ENCODE measurements around the gene AUTS2.

The AUTS2 gene

DNA sequence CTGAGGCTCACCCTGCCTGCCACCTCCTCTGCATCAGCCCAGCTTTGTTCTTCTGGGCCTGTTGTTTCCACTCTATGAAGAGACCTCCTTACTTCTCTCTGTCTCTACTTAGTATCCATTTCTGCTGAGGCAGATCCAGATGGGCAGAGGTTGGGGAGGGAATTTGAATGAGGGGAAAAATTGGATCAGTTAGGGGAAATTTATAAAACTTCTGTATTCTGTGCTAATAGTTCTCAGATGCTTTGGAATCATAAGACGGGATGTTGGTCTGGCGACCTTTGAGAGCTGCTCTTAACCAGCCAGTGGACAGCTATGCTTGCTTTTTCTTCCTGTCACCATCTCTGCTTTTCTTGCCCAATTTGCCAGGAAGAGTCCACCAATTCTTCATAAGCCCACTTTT lies 55.5 kb downstream of the AUTS2 start:
- Histone ChIP-seq H3K27me3 (ENCODE audit: control insufficient read depth in 1 of 2, insufficient read depth in 2 of 2, low read length in 2 of 2) (no peaks in the 10 kb centered on the region), H3K27ac (ENCODE audit: low read depth, low read length) (no peak overlapping the region), H3K4me1 (ENCODE audit: control insufficient read depth in 1 of 2, insufficient read depth in 2 of 2, low read length in 2 of 2) (peaks cover 0 to 6% of the 10 kb centered on the region in 2 donors), H3K9ac (ENCODE audit: low read depth in 1 of 2, low read length in 2 of 2) (no peak overlapping the region), H3K9me3 (ENCODE audit: control insufficient read depth in 1 of 2, low read length in 2 of 2) (no peaks in the 10 kb centered on the region), H3K4me3 (ENCODE audit: low read depth in 1 of 2, low read length in 2 of 2) (no peak overlapping the region), H3K36me3 (ENCODE audit: control insufficient read depth in 1 of 2, insufficient read depth in 2 of 2, low read length in 2 of 2) (no peaks in the 10 kb centered on the region)

DNA sequence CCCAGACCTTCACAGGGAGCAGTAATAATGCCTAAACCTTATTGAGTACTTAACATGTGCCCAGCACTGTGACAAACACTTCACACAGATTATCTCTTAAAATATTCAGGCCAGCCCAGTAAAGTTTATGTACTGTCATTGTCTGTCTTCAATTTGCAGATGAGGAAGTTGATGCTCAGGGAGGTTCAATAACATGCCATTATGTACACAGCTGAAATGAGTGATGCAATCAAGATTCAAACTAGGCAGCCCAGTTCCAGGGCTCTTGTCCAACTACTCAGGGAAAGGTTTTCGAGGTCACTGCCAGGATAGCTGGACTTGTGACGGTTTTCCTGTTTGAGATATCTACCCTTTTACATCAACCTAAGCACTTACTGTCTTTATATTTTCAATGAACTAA lies 56.1 kb downstream of the AUTS2 start:
- Histone ChIP-seq H3K9ac (ENCODE audit: low read depth in 1 of 2, low read length in 2 of 2) (no peak overlapping the region), H3K27me3 (ENCODE audit: control insufficient read depth in 1 of 2, insufficient read depth in 2 of 2, low read length in 2 of 2) (no peaks in the 10 kb centered on the region), H3K36me3 (ENCODE audit: control insufficient read depth in 1 of 2, insufficient read depth in 2 of 2, low read length in 2 of 2) (no peaks in the 10 kb centered on the region), H3K27ac (ENCODE audit: low read depth, low read length) (no peak overlapping the region), H3K9me3 (ENCODE audit: control insufficient read depth in 1 of 2, low read length in 2 of 2) (no peaks in the 10 kb centered on the region), H3K4me3 (ENCODE audit: low read depth in 1 of 2, low read length in 2 of 2) (no peak overlapping the region), H3K4me1 (ENCODE audit: control insufficient read depth in 1 of 2, insufficient read depth in 2 of 2, low read length in 2 of 2) (peaks cover 0 to 6% of the 10 kb centered on the region in 2 donors)

- Histone ChIP-seq H3K9ac (ENCODE audit: low read depth in 1 of 2, low read length in 2 of 2) (no peak overlapping the region), H3K9me3 (ENCODE audit: control insufficient read depth in 1 of 2, low read length in 2 of 2) (no peaks in the 10 kb centered on the region), H3K27me3 (ENCODE audit: control insufficient read depth in 1 of 2, insufficient read depth in 2 of 2, low read length in 2 of 2) (no peaks in the 10 kb centered on the region), H3K27ac (ENCODE audit: low read depth, low read length) (no peak overlapping the region), H3K4me3 (ENCODE audit: low read depth in 1 of 2, low read length in 2 of 2) (no peak overlapping the region), H3K36me3 (ENCODE audit: control insufficient read depth in 1 of 2, insufficient read depth in 2 of 2, low read length in 2 of 2) (no peaks in the 10 kb centered on the region), H3K4me1 (ENCODE audit: control insufficient read depth in 1 of 2, insufficient read depth in 2 of 2, low read length in 2 of 2) (peaks cover 0 to 6% of the 10 kb centered on the region in 2 donors)
Observed at GRCh38 chr7:69654849-69655707, 56.8 kb downstream of the AUTS2 start.

DNA sequence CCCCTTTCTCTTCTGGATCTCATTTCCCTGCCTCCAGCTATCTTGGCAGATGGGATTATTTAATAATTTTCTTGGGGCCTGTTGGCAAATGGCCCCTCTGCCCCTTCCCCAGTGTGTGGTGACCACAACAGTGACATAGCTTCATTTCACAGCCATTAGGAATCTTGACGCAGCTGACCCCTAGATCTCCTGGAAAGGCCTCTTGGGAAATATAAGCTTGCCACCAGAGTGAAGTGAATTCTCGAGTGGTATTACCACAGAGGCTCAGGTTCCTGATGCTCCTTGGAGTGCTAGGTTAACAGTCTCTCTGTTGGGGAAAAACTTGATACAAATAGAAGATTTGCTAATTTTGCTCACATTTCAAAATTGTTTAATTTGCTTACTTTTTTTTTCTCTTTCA lies 57.8 kb downstream of the AUTS2 start:
- H3K27me3 ChIP-seq (ENCODE audit: control insufficient read depth in 1 of 2, insufficient read depth in 2 of 2, low read length in 2 of 2) = no peaks in the 10 kb centered on the region
- H3K9ac ChIP-seq (ENCODE audit: low read depth in 1 of 2, low read length in 2 of 2) = no peak overlapping the region
- H3K4me3 ChIP-seq (ENCODE audit: low read depth in 1 of 2, low read length in 2 of 2) = no peak overlapping the region
- no peaks in the 10 kb centered on the region for H3K9me3 ChIP-seq (ENCODE audit: control insufficient read depth in 1 of 2, low read length in 2 of 2)
- no peak overlapping the region for H3K27ac ChIP-seq (ENCODE audit: low read depth, low read length)
- H3K4me1 ChIP-seq (ENCODE audit: control insufficient read depth in 1 of 2, insufficient read depth in 2 of 2, low read length in 2 of 2) = peaks cover 0 to 6% of the 10 kb centered on the region in 2 donors
- H3K36me3 ChIP-seq (ENCODE audit: control insufficient read depth in 1 of 2, insufficient read depth in 2 of 2, low read length in 2 of 2) = no peaks in the 10 kb centered on the region

DNA sequence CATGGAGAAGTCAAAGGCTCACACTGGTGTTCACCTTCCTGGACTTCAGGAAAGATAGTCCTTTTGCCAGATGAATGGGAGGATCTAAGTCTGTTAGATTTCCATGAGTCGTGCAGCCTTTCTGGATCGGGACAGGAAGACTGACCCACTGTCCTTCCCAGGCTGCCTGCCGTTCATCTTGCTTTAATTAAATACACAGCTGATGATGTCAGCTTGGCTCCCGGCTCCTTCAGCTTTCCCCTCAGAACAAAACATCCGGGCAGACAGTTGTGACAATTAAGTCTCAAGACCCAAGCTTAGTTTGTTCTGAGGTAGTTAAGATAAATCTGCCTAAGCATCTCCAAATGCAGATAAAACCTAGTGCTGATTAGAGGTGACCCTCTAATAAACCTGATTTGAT lies 58.6 kb downstream of the AUTS2 start:
- Histone ChIP-seq H3K27ac (ENCODE audit: low read depth, low read length) (no peak overlapping the region), H3K9ac (ENCODE audit: low read depth in 1 of 2, low read length in 2 of 2) (no peak overlapping the region), H3K9me3 (ENCODE audit: control insufficient read depth in 1 of 2, low read length in 2 of 2) (no peaks in the 10 kb centered on the region), H3K4me1 (ENCODE audit: control insufficient read depth in 1 of 2, insufficient read depth in 2 of 2, low read length in 2 of 2) (peaks cover 0 to 6% of the 10 kb centered on the region in 2 donors), H3K36me3 (ENCODE audit: control insufficient read depth in 1 of 2, insufficient read depth in 2 of 2, low read length in 2 of 2) (no peaks in the 10 kb centered on the region), H3K4me3 (ENCODE audit: low read depth in 1 of 2, low read length in 2 of 2) (no peak overlapping the region), H3K27me3 (ENCODE audit: control insufficient read depth in 1 of 2, insufficient read depth in 2 of 2, low read length in 2 of 2) (no peaks in the 10 kb centered on the region)

DNA sequence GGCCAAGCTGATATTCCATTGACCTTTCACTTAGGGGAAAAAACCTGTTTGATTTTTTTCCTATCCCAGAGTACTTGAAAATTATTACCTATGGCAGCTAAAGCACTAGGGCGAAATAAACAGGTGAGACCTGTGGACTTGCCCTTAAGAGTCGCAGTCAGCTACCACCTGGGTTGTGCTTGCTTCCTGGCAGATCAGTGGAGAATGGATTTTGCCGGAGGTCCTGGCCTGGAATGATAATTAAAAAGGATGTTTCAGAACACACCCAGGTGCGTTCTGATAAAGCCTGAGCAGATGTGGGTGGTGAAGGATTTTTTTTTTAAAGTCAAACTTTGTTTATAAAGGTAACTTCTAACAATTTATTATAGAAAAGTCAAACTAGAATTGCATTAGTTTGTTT lies 59.1 kb downstream of the AUTS2 start:
- Histone ChIP-seq H3K27me3 (ENCODE audit: control insufficient read depth in 1 of 2, insufficient read depth in 2 of 2, low read length in 2 of 2) (no peaks in the 10 kb centered on the region), H3K27ac (ENCODE audit: low read depth, low read length) (no peak overlapping the region), H3K36me3 (ENCODE audit: control insufficient read depth in 1 of 2, insufficient read depth in 2 of 2, low read length in 2 of 2) (no peaks in the 10 kb centered on the region), H3K9ac (ENCODE audit: low read depth in 1 of 2, low read length in 2 of 2) (no peak overlapping the region), H3K4me1 (ENCODE audit: control insufficient read depth in 1 of 2, insufficient read depth in 2 of 2, low read length in 2 of 2) (peaks cover 0 to 6% of the 10 kb centered on the region in 2 donors), H3K9me3 (ENCODE audit: control insufficient read depth in 1 of 2, low read length in 2 of 2) (no peaks in the 10 kb centered on the region), H3K4me3 (ENCODE audit: low read depth in 1 of 2, low read length in 2 of 2) (no peak overlapping the region)

DNA sequence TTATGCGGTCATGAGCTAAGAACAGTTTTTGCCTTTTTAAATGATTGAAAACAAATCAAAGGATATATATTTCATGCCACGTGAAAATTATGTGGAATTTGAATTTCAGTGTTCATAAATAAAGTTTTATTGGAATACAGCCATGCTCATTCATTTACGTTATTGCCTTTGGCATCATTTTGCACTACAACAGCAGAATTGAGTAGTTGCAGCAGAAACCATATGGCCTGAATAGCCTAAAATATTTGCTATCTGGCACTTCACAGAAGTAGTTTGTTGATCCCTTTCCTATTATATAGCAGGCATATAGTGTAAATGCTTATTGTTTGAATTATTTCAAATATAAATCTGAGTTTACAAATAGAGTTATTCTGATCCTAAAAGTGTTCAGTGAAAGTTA lies 59.7 kb downstream of the AUTS2 start:
- Histone ChIP-seq H3K9me3 (ENCODE audit: control insufficient read depth in 1 of 2, low read length in 2 of 2) (no peaks in the 10 kb centered on the region), H3K4me3 (ENCODE audit: low read depth in 1 of 2, low read length in 2 of 2) (no peak overlapping the region), H3K27ac (ENCODE audit: low read depth, low read length) (no peak overlapping the region), H3K9ac (ENCODE audit: low read depth in 1 of 2, low read length in 2 of 2) (no peak overlapping the region), H3K36me3 (ENCODE audit: control insufficient read depth in 1 of 2, insufficient read depth in 2 of 2, low read length in 2 of 2) (no peaks in the 10 kb centered on the region), H3K4me1 (ENCODE audit: control insufficient read depth in 1 of 2, insufficient read depth in 2 of 2, low read length in 2 of 2) (peaks cover 0 to 6% of the 10 kb centered on the region in 2 donors), H3K27me3 (ENCODE audit: control insufficient read depth in 1 of 2, insufficient read depth in 2 of 2, low read length in 2 of 2) (no peaks in the 10 kb centered on the region)

DNA sequence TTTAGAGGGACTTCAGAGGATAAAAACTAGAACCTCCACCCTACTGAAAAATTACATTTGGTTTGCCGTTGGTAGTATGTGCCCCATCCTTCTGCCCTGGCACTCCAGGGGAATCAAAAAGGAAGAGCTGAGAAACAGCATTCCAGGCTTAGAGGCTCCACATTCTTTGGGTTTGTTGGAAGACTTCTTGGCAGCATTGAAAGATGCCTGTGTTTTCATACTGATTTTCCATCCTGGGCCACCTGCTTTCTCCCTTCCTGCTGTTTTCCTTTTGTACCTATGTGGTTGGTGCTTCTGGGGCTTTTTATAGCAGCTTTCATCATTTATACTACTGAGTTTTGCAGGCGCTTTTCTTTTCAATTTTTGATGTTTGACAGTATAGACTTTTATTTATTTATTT lies 61.7 kb downstream of the AUTS2 start:
- H3K9ac ChIP-seq (ENCODE audit: low read depth in 1 of 2, low read length in 2 of 2) = no peak overlapping the region
- H3K4me3 ChIP-seq (ENCODE audit: low read depth in 1 of 2, low read length in 2 of 2) = no peak overlapping the region
- no peaks in the 10 kb centered on the region for H3K27me3 ChIP-seq (ENCODE audit: control insufficient read depth in 1 of 2, insufficient read depth in 2 of 2, low read length in 2 of 2)
- no peak overlapping the region for H3K27ac ChIP-seq (ENCODE audit: low read depth, low read length)
- H3K9me3 ChIP-seq (ENCODE audit: control insufficient read depth in 1 of 2, low read length in 2 of 2) = no peaks in the 10 kb centered on the region
- H3K36me3 ChIP-seq (ENCODE audit: control insufficient read depth in 1 of 2, insufficient read depth in 2 of 2, low read length in 2 of 2) = no peaks in the 10 kb centered on the region
- H3K4me1 ChIP-seq (ENCODE audit: control insufficient read depth in 1 of 2, insufficient read depth in 2 of 2, low read length in 2 of 2) = no peaks in the 10 kb centered on the region

DNA sequence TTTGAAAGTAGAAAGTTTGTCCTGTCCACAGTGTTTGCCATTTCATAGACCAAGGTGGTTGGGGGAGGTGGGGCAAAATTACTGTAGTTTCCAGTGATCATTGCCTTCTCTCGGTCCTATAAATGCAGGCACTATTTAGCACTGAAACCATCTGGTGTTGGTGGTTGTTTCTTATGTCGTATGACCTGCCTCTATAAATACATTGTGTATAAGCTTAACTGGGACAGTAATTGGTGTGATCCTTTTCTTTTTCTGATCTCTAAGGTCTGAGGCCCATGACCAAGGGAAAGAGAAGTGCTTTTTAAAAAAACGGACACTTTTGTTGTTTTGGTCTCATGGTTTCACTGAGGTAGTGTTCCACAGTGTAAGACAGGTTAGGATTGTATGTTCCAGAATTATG lies 63.1 kb downstream of the AUTS2 start:
- no peaks in the 10 kb centered on the region for H3K4me1 ChIP-seq (ENCODE audit: control insufficient read depth in 1 of 2, insufficient read depth in 2 of 2, low read length in 2 of 2)
- no peak overlapping the region for H3K4me3 ChIP-seq (ENCODE audit: low read depth in 1 of 2, low read length in 2 of 2)
- H3K36me3 ChIP-seq (ENCODE audit: control insufficient read depth in 1 of 2, insufficient read depth in 2 of 2, low read length in 2 of 2) = no peaks in the 10 kb centered on the region
- no peak overlapping the region for H3K9ac ChIP-seq (ENCODE audit: low read depth in 1 of 2, low read length in 2 of 2)
- H3K27ac ChIP-seq (ENCODE audit: low read depth, low read length) = no peak overlapping the region
- no peaks in the 10 kb centered on the region for H3K27me3 ChIP-seq (ENCODE audit: control insufficient read depth in 1 of 2, insufficient read depth in 2 of 2, low read length in 2 of 2)
- no peaks in the 10 kb centered on the region for H3K9me3 ChIP-seq (ENCODE audit: control insufficient read depth in 1 of 2, low read length in 2 of 2)

- no peaks in the 10 kb centered on the region for H3K27me3 ChIP-seq (ENCODE audit: control insufficient read depth in 1 of 2, insufficient read depth in 2 of 2, low read length in 2 of 2)
Observed at GRCh38 chr7:69663911-69664832, 65.9 kb downstream of the AUTS2 start.

More at GRCh38 chr7:69663911-69664832, 65.9 kb downstream of the AUTS2 start:
- Histone ChIP-seq H3K27ac (ENCODE audit: low read depth, low read length) (no peak overlapping the region), H3K9ac (ENCODE audit: low read depth in 1 of 2, low read length in 2 of 2) (no peak overlapping the region), H3K4me1 (ENCODE audit: control insufficient read depth in 1 of 2, insufficient read depth in 2 of 2, low read length in 2 of 2) (no peaks in the 10 kb centered on the region), H3K36me3 (ENCODE audit: control insufficient read depth in 1 of 2, insufficient read depth in 2 of 2, low read length in 2 of 2) (no peaks in the 10 kb centered on the region), H3K4me3 (ENCODE audit: low read depth in 1 of 2, low read length in 2 of 2) (no peak overlapping the region), H3K9me3 (ENCODE audit: control insufficient read depth in 1 of 2, low read length in 2 of 2) (no peaks in the 10 kb centered on the region)
